Measurements from ENCODE around the gene TMEM271.

TMEM271 gene

GRCh38 chr4:528296-528695 is 47.8 kb downstream of the TMEM271 start:
- ChIA-PET CTCF (no interaction called here), POLR2A (ENCODE audit: low non-redundant PET) (no interaction called here)
- no peak for TF ChIP-seq CTCF (conservative IDR thresholded peaks at IDR 0.05; ENCODE audit: low read depth)
- DNase-seq (ENCODE audit: low spot score) = no peak
- no peak overlapping the region for H3K27ac ChIP-seq

- ChIA-PET CTCF (no interaction called here), POLR2A (ENCODE audit: low non-redundant PET) (no interaction called here)
- TF ChIP-seq CTCF (conservative IDR thresholded peaks at IDR 0.05; ENCODE audit: low read depth) = no peak
- no peak for DNase-seq (ENCODE audit: low spot score)
- no peak overlapping the region for H3K27ac ChIP-seq
These were observed 49.1 kb downstream of the TMEM271 start for GRCh38 chr4:526971-527460.

- H3K27ac ChIP-seq = no peak overlapping the region
- POLR2A ChIA-PET (ENCODE audit: low non-redundant PET) = no interaction called here
- DNase-seq (ENCODE audit: low spot score) = no peak
- TF ChIP-seq CTCF (conservative IDR thresholded peaks at IDR 0.05; ENCODE audit: low read depth) = no peak
- CTCF ChIA-PET = no interaction called here
These were observed 49.7 kb downstream of the TMEM271 start for GRCh38 chr4:526189-526909.

GRCh38 chr4:525660-526059 is 50.4 kb downstream of the TMEM271 start:
- no peak for TF ChIP-seq CTCF (conservative IDR thresholded peaks at IDR 0.05; ENCODE audit: low read depth)

GRCh38 chr4:524196-524595 is 51.9 kb downstream of the TMEM271 start:
- CTCF ChIA-PET = interaction anchor here (0.9 kb wide), 1 partner anchor 8 kb away, joined by 3 read pairs; no protein-coding TSS in a partner anchor
- DNase-seq (ENCODE audit: low spot score) = no peak
- H3K27ac ChIP-seq = no peak overlapping the region
- no peak for TF ChIP-seq CTCF (conservative IDR thresholded peaks at IDR 0.05; ENCODE audit: low read depth)
- POLR2A ChIA-PET (ENCODE audit: low non-redundant PET) = no interaction called here

More at GRCh38 chr4:525660-526059, 50.4 kb downstream of the TMEM271 start:
- ChIA-PET POLR2A (ENCODE audit: low non-redundant PET) (no interaction called here), CTCF (no interaction called here)
- H3K27ac ChIP-seq = no peak overlapping the region
- no peak for DNase-seq (ENCODE audit: low spot score)

Measured in RWPE1 (cell line).